K562 (cell line): ENCODE measurements around the gene INPP5D. TPM values are rescaled to one million over a fixed set of nuclear protein-coding genes. Genes with fewer than 3 reads are reported as not detected.

Experiments used
- CHD7 ChIP-seq: fragments of 200-600 bp; sonication (generic); IDR thresholded peaks from one replicate; pipeline ENCODE4 v1.6.1; 2012; ENCODE audit warnings: mild to moderate bottlenecking, low read depth, low read length, inconsistent platforms
- DLX4 ChIP-seq: fragments of 250-450 bp; sonication (Bioruptor Pico); IDR thresholded peaks from 2 replicates; pipeline ENCODE4 v1.6.1; 2021; ENCODE audit warnings: mild to moderate bottlenecking
- E4F1 ChIP-seq: fragments of 250-450 bp; sonication (Bioruptor Pico); IDR thresholded peaks from 2 replicates; pipeline ENCODE4 v1.5.0; 2021; ENCODE audit warnings: mild to moderate bottlenecking, borderline replicate concordance
- HDAC8 ChIP-seq: fragments of 450-650 bp; IDR thresholded peaks from 2 replicates; pipeline ENCODE4 v1.6.1; 2016; ENCODE audit warnings: mild to moderate bottlenecking, missing genetic modification characterization, moderate library complexity, missing compliant biosample characterization
- KAT2B ChIP-seq: IDR thresholded peaks from one replicate; pipeline ENCODE4 v1.6.1; 2012; ENCODE audit warnings: low read depth, mild to moderate bottlenecking, control low read depth, inconsistent platforms, low read length, moderate library complexity
- TAF1 ChIP-seq: IDR thresholded peaks from 2 replicates; pipeline ENCODE4 v1.6.1; 2011; ENCODE audit warnings: mild to moderate bottlenecking, low read length, moderate library complexity; ENCODE audit not compliant: insufficient read depth, control insufficient read depth, severe bottlenecking; ENCODE audit errors: extremely low read depth
- polyA plus RNA-seq, 8 experiments: library from polyadenylated mRNA; depleted of rRNA in 4 of 8; stranded (reverse) in 5 of 8; unstranded in 3 of 8; fragments of >200 nt; fragmentation: Nextera tagmentation in 2 of 8; fragmentation: Illumina TruSeq in 1 of 8; extraction: Ambion mirVana in 2 of 8; extraction: Trizol in 1 of 8; gene quantifications; 2 replicates each; pipeline versions ENCODE4 v1.2.1 to v1.2.3, GENCODE V29; 2011 to 2014; ENCODE audit warnings: inconsistent platforms in 1 of 8, missing spikeins in 1 of 8
- total RNA-seq, 7 experiments: library from RNA; depleted of rRNA in 6 of 7; stranded (reverse); fragments of >200 nt in 6 of 7; fragmentation: Illumina TruSeq in 2 of 7; extraction: Trizol in 2 of 7; gene quantifications; 2 replicates each; pipeline versions ENCODE4 v1.2.1 to v1.2.3, GENCODE V29; 2011 to 2021; ENCODE audit warnings: low replicate concordance in 1 of 7
- TF ChIP-seq, protein P1 (sequence below), 2 experiments: IDR thresholded peaks; 2 replicates each; pipeline ENCODE4 v1.6.1; 2011; ENCODE audit warnings: borderline replicate concordance in 1 of 2, control low read depth in 1 of 2, low read depth in 1 of 2, low read length in 1 of 2, mild to moderate bottlenecking in 1 of 2, mixed read lengths in 1 of 2, moderate library complexity in 1 of 2; ENCODE audit not compliant: insufficient read depth in 1 of 2, insufficient read length in 1 of 2, poor library complexity in 1 of 2, severe bottlenecking in 1 of 2; ENCODE audit errors: extremely low read depth in 1 of 2

The INPP5D gene
- total and polyA plus RNA-seq, 9 of the 15 experiments (the other 6 are each of a cell fraction or from before 2014, with no cell fraction given) = 0.55 to 6.2 (median 2.2) TPM

DNA sequence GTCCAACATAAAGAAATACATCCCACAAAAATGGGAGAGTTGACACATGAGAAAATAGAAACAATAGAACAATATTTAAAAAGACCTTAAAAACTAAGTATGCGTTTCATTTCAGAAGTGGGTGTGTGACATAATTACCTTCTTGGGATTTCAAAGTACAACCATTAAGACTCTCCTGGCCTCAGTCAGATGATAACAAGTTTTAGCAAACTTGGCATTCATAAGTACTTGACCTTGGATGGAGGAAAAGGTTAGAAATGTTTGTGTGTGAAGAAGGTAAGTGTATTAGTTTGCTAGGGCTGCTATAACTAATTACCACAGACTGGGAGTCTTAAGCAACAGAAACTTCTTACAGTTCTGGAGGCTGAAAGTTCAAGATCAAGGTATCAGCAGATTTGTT lies 42.2 kb upstream of the INPP5D start (continued):
- TF ChIP-seq, protein P1, sequence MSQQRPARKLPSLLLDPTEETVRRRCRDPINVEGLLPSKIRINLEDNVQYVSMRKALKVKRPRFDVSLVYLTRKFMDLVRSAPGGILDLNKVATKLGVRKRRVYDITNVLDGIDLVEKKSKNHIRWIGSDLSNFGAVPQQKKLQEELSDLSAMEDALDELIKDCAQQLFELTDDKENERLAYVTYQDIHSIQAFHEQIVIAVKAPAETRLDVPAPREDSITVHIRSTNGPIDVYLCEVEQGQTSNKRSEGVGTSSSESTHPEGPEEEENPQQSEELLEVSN (IDR thresholded peaks at IDR 0.05; ENCODE audit: borderline replicate concordance in 1 of 2, extremely low read depth in 1 of 2, insufficient read depth in 1 of 2, insufficient read length in 1 of 2, low read depth in 1 of 2, low read length in 1 of 2, poor library complexity in 1 of 2, severe bottlenecking in 1 of 2) = no peak
- no peak for TF ChIP-seq E4F1
- TF ChIP-seq DLX4 = no peak
- TF ChIP-seq HDAC8 (tag) = no peak
- TF ChIP-seq KAT2B = no peak
- no peak for TF ChIP-seq CHD7
- TF ChIP-seq TAF1 = no peak
